Cardiac muscle cell (in vitro differentiated cells and primary cell): ENCODE measurements around the gene SLC2A5. TPM values are rescaled to one million over a fixed set of nuclear protein-coding genes. Genes with fewer than 3 reads are reported as not detected.

Experiments used
- DNase-seq, 2 donors: peaks; one replicate each; pipeline versions ENCODE4 v3.0.0 to v3.0.0-alpha.2; 2010 to 2017; ENCODE audit warnings: low read depth in 1 of 2, low spot score in 1 of 2
- H3K27ac ChIP-seq: fragments of 200-600 bp; sonication (generic); 2 replicates; pipeline ENCODE4 v1.5.1; 2016
- H3K27me3 ChIP-seq: fragments of 200-600 bp; sonication (generic); 2 replicates; pipeline ENCODE4 v1.6.0; 2016; ENCODE audit warnings: control low read depth
- H3K36me3 ChIP-seq: fragments of 200-600 bp; sonication (generic); 2 replicates; pipeline ENCODE4 v1.5.1; 2016; ENCODE audit warnings: control low read depth
- H3K4me1 ChIP-seq: fragments of 200-600 bp; sonication (generic); 2 replicates; pipeline ENCODE4 v1.8.1; 2017; ENCODE audit warnings: low read depth, mild to moderate bottlenecking, mixed run types
- H3K4me3 ChIP-seq: fragments of 200-600 bp; sonication (generic); 2 replicates; pipeline ENCODE4 v1.5.1; 2016; ENCODE audit warnings: mild to moderate bottlenecking
- H3K9me3 ChIP-seq: fragments of 200-600 bp; sonication (generic); 2 replicates; pipeline ENCODE4 v1.5.1; 2017; ENCODE audit warnings: low read depth, mild to moderate bottlenecking, control low read depth
- CTCF ChIP-seq: IDR thresholded peaks from 2 replicates; pipeline ENCODE4 v1.5.1; 2012; ENCODE audit warnings: low read depth, mild to moderate bottlenecking, low read length
- polyA plus RNA-seq: library from polyadenylated mRNA; unstranded; fragments of >200 nt; fragmentation: Nextera tagmentation; extraction: Ambion mirVana; gene quantifications from 2 replicates; pipeline ENCODE4 v1.2.1, GENCODE V29; 2016
- total RNA-seq: library from RNA; depleted of rRNA; stranded (reverse); fragments of >200 nt; gene quantifications from 2 replicates; pipeline ENCODE4 v1.2.3, GENCODE V29; 2016

SLC2A5 gene
- total and polyA plus RNA-seq, 2 experiments from 2014 or later, result not detected

GRCh38 chr1:9081473-9081872, 12.0 kb upstream of the SLC2A5 start:
- no peak for TF ChIP-seq CTCF
- DNase-seq, result no peak
- H3K27me3 ChIP-seq, result no peaks in the 10 kb centered on the region

GRCh38 chr1:9080705-9081291, 11.4 kb upstream of the SLC2A5 start:
- Histone ChIP-seq H3K27me3 (no peaks in the 10 kb centered on the region), H3K36me3 (no peaks in the 10 kb centered on the region), H3K27ac (no peak overlapping the region), H3K4me3 (no peak overlapping the region), H3K9me3 (no peaks in the 10 kb centered on the region), H3K4me1 (no peaks in the 10 kb centered on the region)
- no peak for DNase-seq
- no peak for TF ChIP-seq CTCF

More at GRCh38 chr1:9081473-9081872, 12.0 kb upstream of the SLC2A5 start:
- no peak overlapping the region for H3K4me3 ChIP-seq
- no peak overlapping the region for H3K27ac ChIP-seq
- no peaks in the 10 kb centered on the region for H3K36me3 ChIP-seq
- no peaks in the 10 kb centered on the region for H3K9me3 ChIP-seq
- no peaks in the 10 kb centered on the region for H3K4me1 ChIP-seq

GRCh38 chr1:9079988-9080704, 10.7 kb upstream of the SLC2A5 start:
- H3K4me1 ChIP-seq, result no peaks in the 10 kb centered on the region
- DNase-seq, result no peak
- no peaks in the 10 kb centered on the region for H3K9me3 ChIP-seq
- no peaks in the 10 kb centered on the region for H3K36me3 ChIP-seq
- no peaks in the 10 kb centered on the region for H3K27me3 ChIP-seq
- no peak overlapping the region for H3K27ac ChIP-seq
- H3K4me3 ChIP-seq, result no peak overlapping the region
- TF ChIP-seq CTCF, result no peak

- H3K27ac ChIP-seq, result no peak overlapping the region
- TF ChIP-seq CTCF, result no peak
- no peaks in the 10 kb centered on the region for H3K27me3 ChIP-seq
- no peak for DNase-seq
- H3K36me3 ChIP-seq, result no peaks in the 10 kb centered on the region
- no peak overlapping the region for H3K4me3 ChIP-seq
- peaks cover 5% of the 10 kb centered on the region for H3K4me1 ChIP-seq
- no peaks in the 10 kb centered on the region for H3K9me3 ChIP-seq
These were observed 9.5 kb upstream of the SLC2A5 start for GRCh38 chr1:9078752-9079500.

- Histone ChIP-seq H3K9me3 (no peaks in the 10 kb centered on the region), H3K27ac (no peak overlapping the region), H3K27me3 (no peaks in the 10 kb centered on the region), H3K4me1 (peaks cover 5% of the 10 kb centered on the region), H3K4me3 (no peak overlapping the region), H3K36me3 (no peaks in the 10 kb centered on the region)
- DNase-seq, result peak in 1 of 2 donors; percentile 27
- TF ChIP-seq CTCF, result no peak
These were observed 8.7 kb upstream of the SLC2A5 start for GRCh38 chr1:9078015-9078751.
